ENCODE results near the gene DLX6. TPM values are rescaled to one million over a fixed set of nuclear protein-coding genes. Genes with fewer than 3 reads are reported as not detected.

Gene DLX6
- total and polyA plus RNA-seq, 4 donors, result 0.17 TPM; not detected in 3

DNA sequence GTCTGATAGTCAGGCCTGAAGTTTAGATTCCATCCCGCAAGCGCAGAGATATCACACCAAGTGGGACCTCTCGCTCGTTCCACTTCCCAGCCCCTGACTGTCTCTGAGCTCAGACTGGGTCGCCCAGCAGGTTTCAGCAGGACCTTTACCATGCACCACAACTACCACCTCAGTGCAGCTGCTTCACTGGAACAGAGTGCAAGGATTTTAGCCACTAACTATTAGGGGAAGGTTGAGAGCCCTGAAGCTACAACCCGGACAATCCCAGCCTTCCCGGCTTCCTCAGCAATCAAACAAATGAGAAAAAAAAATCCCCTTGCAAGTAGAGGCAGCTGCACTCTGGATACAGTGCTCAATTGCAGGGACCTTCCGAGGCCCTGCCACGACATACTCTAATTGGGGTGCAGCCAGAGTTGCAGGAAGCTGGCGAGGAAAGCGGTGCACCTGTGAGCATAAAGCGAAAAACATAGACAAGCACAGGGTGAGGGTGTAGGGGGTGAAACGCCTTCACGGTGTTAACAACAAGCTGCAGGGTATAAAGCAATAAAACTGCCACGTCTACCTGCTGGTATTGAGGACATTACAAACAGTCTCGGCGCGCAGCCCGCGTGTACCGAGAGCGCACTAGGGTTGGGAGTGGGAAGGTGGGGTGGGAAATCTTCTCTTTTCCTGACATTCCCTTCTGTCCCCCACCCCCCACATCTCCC is 2.6 kb upstream of the DLX6 start:
- H3K9me3 ChIP-seq (ENCODE audit: control insufficient read depth, insufficient read depth, low read length), result no peaks in the 10 kb centered on the region
- DNase-seq (ENCODE audit: low read depth in 4 of 6, low spot score in 6 of 6), result peak in 2 of 6 donors; percentile 17 to 23
- no peaks in the 10 kb centered on the region for H3K36me3 ChIP-seq (ENCODE audit: control insufficient read depth, insufficient read depth, low read length)
- no peak overlapping the region for H3K27ac ChIP-seq (ENCODE audit: low read depth, low read length)
- peaks cover 99% of the 10 kb centered on the region for H3K27me3 ChIP-seq (ENCODE audit: control insufficient read depth, insufficient read depth, low read length)
- peaks cover 39% of the 10 kb centered on the region for H3K4me1 ChIP-seq (ENCODE audit: control insufficient read depth, insufficient read depth, low read length)
- 2% methylated on average over 12 of the region's 22 CpGs for WGBS (ENCODE audit: insufficient coverage)
- H3K4me3 ChIP-seq (ENCODE audit: low read depth, low read length), result no peak overlapping the region

DNA sequence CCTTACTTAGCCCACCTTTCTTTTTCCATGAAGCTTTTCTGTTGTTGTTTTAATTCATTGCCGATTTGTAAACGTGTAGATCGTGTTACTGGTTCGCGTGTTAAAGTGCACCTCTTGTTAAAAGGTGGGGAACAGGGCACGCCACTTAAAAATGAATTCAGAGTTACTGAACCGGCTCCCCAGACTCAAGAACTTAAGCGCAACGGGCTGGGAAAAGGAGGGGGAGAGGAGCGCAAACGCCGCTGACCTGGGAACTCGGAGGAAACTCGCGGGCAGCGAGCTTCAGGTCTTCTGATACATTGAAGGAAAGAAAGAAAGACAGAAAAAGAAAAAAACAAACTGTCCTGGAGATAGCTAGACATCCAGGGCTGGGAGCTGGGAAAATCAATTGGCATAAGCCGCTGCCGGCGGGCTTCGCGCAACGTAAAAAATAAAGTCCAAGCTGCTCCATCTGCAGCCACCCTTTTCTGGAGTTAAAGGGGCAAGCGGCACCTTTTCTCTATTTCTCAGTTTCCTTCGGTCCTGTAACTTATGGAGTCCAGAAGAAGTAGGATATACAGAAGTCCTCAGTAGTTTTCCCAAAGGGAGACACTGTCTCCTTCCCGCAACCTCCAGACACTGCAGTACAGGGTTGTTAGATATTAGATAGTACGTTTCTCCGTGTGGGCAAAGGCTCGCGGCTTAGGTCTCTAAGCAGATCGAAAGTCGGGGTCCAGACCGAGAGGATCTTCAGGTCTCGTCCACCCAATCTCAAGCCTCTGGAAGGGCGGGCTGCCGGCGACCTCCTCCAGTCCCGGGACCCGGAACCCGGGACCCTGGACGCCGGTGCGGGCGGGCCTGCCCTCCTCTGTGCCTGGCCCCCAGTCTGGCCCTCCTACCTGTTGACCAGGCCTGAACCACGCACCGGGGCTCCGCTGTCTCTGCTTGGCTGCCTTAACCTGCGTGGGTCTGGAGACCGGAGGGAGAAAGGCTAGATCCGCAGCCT is 1.8 kb upstream of the DLX6 start:
- Histone ChIP-seq H3K36me3 (ENCODE audit: control insufficient read depth, insufficient read depth, low read length) (no peaks in the 10 kb centered on the region), H3K4me3 (ENCODE audit: low read depth, low read length) (no peak overlapping the region), H3K9me3 (ENCODE audit: control insufficient read depth, insufficient read depth, low read length) (no peaks in the 10 kb centered on the region), H3K27me3 (ENCODE audit: control insufficient read depth, insufficient read depth, low read length) (peaks cover 99% of the 10 kb centered on the region), H3K27ac (ENCODE audit: low read depth, low read length) (no peak overlapping the region), H3K4me1 (ENCODE audit: control insufficient read depth, insufficient read depth, low read length) (peaks cover 34% of the 10 kb centered on the region)
- WGBS (ENCODE audit: insufficient coverage), result under 1% methylated on average over 44 of the region's 49 CpGs
- peak in 2 of 6 donors; percentile 36 to 47 for DNase-seq (ENCODE audit: low read depth in 4 of 6, low spot score in 6 of 6)

DNA sequence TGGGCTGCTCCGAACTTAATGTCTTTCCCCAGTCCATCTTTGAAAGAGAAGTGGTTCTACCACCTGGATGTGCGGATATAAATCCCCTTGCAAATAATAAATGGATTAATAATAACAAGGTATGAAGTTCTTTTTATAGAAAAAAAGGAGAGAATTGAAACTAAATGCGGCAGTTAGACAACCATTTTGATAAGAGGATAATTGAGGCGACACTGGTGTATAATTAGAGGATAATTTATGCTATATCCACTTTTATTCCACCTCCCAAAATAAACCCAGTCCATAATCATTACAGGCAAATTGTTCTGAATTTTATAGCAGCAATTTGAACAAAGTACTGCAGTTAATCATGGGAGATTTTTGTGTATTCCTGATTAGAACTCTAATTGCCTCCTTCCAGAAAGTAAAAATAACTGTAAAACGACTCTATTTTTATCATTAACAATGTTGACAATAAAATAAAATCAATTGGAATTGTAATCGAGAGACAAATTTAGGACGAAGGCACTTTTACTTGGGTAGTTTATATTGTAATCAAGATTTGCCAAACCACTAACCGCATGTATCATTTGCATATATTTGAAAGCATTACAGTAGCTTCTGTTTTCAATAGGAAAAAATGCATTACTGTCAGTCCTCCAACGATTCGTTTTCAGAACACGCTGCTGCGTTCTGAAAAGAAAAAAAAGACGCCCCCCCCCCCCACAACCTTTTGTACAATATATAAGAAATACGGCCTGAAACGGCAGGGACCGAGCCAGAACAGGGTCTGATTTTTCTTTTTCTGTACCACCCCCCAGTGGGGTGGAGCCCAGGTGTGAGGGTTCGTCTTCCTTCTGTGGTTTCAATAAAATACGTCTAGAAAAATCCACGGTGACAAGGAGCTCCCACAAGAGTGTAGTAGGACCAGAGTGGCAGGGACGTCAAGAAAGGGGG is 838 bp upstream of the DLX6 start:
- Histone ChIP-seq H3K36me3 (ENCODE audit: control insufficient read depth, insufficient read depth, low read length) (no peaks in the 10 kb centered on the region), H3K9me3 (ENCODE audit: control insufficient read depth, insufficient read depth, low read length) (no peaks in the 10 kb centered on the region), H3K27ac (ENCODE audit: low read depth, low read length) (no peak overlapping the region), H3K27me3 (ENCODE audit: control insufficient read depth, insufficient read depth, low read length) (peaks cover 99% of the 10 kb centered on the region), H3K4me1 (ENCODE audit: control insufficient read depth, insufficient read depth, low read length) (peaks cover 34% of the 10 kb centered on the region), H3K4me3 (ENCODE audit: low read depth, low read length) (no peak overlapping the region)
- WGBS (ENCODE audit: insufficient coverage), result 0% methylated on average over 8 of the region's 20 CpGs
- peak in 2 of 6 donors; percentile 48 to 52 for DNase-seq (ENCODE audit: low read depth in 4 of 6, low spot score in 6 of 6)

DNA sequence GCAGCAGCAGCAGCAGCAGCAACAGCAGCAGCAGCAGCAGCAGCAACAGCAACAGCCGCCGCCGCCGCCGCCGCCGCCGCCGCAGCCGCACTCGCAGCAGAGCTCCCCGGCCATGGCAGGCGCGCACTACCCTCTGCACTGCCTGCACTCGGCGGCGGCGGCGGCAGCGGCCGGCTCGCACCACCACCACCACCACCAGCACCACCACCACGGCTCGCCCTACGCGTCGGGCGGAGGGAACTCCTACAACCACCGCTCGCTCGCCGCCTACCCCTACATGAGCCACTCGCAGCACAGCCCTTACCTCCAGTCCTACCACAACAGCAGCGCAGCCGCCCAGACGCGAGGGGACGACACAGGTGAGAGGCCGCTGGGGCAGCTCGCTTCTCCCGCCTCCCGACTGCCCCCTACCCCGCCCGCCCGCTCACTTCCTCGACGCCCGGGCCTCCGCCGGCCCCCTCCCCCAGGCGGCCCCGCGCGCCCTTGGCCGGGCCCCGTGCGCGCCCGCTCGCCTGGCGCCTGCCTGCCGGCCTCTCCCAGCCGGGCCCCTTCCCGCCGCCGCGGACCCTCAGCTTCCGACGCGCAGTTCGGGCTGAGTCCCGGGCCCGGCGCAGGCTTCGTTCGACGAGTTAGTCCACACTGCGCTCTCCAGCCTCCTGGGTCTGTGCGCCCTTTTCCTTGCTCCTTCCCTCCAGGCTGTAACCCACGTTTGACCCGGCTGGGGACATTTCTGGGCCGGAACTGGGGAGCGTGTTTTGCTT is 882 bp downstream of the DLX6 start:
- WGBS (ENCODE audit: insufficient coverage), result under 1% methylated on average over 71 of the region's 83 CpGs
- Histone ChIP-seq H3K9me3 (ENCODE audit: control insufficient read depth, insufficient read depth, low read length) (no peaks in the 10 kb centered on the region), H3K4me1 (ENCODE audit: control insufficient read depth, insufficient read depth, low read length) (peaks cover 34% of the 10 kb centered on the region), H3K4me3 (ENCODE audit: low read depth, low read length) (peak overlapping the region; percentile 24), H3K36me3 (ENCODE audit: control insufficient read depth, insufficient read depth, low read length) (no peaks in the 10 kb centered on the region), H3K27me3 (ENCODE audit: control insufficient read depth, insufficient read depth, low read length) (peaks cover 99% of the 10 kb centered on the region), H3K27ac (ENCODE audit: low read depth, low read length) (no peak overlapping the region)
- DNase-seq (ENCODE audit: low read depth in 4 of 6, low spot score in 6 of 6), result peak in 3 of 6 donors; percentile 43 to 85 (median 73)

DNA sequence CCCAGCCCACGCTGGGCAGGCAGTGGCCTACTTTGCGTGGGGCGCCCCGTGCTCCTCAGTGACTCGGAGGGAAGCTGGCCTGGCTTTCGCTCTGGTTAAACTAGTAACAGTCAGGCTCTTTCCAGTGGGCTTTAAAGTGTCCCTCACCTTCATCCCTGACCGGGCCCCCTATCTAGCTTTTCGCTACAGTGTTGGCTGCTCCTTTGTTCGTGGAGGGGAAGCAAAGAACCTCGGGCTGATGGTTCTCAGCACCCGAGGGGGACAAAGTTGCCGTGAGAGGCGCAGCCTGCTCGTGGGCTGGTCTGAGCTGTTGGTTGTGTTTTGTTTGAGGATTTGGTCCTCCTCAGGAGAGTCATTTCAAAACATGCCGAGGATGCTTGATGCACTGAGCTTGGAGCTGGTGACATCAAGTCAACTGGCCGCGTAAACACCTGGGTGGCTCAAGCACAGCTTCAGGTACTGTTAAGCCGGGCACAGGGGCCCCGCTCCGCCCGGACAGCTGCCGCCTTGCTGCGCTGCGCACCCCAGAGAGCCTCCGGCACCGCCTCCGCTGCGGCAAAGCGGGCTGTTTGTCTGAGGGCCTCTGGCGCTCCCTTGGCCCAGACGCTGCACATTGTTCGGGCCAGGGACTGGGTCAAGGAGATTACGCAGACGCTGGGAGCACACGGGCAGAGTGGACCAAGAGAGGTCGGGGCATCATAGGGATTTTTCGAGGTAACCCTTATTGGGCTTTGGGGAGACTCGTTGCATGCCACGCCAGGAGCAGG is 1.6 kb downstream of the DLX6 start:
- Histone ChIP-seq H3K27me3 (ENCODE audit: control insufficient read depth, insufficient read depth, low read length) (peaks cover 99% of the 10 kb centered on the region), H3K4me3 (ENCODE audit: low read depth, low read length) (no peak overlapping the region), H3K9me3 (ENCODE audit: control insufficient read depth, insufficient read depth, low read length) (no peaks in the 10 kb centered on the region), H3K27ac (ENCODE audit: low read depth, low read length) (no peak overlapping the region), H3K4me1 (ENCODE audit: control insufficient read depth, insufficient read depth, low read length) (peaks cover 34% of the 10 kb centered on the region), H3K36me3 (ENCODE audit: control insufficient read depth, insufficient read depth, low read length) (no peaks in the 10 kb centered on the region)
- 3% methylated on average over 32 of the region's 39 CpGs for WGBS (ENCODE audit: insufficient coverage)
- DNase-seq (ENCODE audit: low read depth in 4 of 6, low spot score in 6 of 6), result peak in 2 of 6 donors; percentile 3 to 37

DNA sequence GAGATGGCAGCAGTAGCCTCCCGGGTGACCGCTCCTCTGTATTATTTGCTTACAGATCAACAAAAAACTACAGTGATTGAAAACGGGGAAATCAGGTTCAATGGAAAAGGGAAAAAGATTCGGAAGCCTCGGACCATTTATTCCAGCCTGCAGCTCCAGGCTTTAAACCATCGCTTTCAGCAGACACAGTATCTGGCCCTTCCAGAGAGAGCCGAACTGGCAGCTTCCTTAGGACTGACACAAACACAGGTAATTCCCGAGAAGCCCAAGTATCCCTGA is 2.2 kb downstream of the DLX6 start:
- Histone ChIP-seq H3K9me3 (ENCODE audit: control insufficient read depth, insufficient read depth, low read length) (no peaks in the 10 kb centered on the region), H3K27me3 (ENCODE audit: control insufficient read depth, insufficient read depth, low read length) (peaks cover 99% of the 10 kb centered on the region), H3K27ac (ENCODE audit: low read depth, low read length) (no peak overlapping the region), H3K4me3 (ENCODE audit: low read depth, low read length) (no peak overlapping the region), H3K4me1 (ENCODE audit: control insufficient read depth, insufficient read depth, low read length) (peaks cover 34% of the 10 kb centered on the region), H3K36me3 (ENCODE audit: control insufficient read depth, insufficient read depth, low read length) (no peaks in the 10 kb centered on the region)
- DNase-seq (ENCODE audit: low read depth in 4 of 6, low spot score in 6 of 6), result peak in 1 of 6 donors; percentile 3
- WGBS (ENCODE audit: insufficient coverage), result 13% methylated on average over 6 of the region's 8 CpGs

DNA sequence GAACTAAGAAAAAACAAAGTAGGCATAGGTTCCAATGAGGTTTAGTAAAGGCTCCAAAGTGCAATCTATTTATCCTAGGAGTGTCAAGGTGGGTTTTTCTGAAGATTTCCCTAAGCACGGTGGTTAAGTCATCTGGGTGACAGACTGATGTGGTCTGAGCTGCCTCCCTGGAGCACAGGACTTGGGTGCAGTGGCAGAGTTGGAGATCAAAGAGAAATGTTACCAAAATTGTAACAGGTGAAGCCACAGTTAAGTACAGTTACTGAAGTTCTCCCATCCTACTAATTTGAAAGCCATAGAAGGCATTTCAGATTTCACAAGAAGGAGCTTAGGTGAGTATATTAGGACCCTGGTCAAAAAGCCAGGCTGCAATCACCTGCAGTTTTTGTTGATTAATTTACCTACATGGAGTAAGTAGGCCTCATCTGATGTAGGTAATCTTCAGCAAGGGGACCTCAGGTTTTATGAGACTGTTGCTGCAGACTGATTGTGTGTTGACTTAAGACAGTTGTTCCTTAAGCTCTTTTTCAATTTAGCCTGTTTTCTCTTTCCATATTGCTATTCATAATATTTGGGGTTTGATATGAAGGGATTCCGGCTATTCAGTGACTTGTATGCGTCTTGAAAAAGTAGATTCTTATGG is 3.0 kb downstream of the DLX6 start:
- Histone ChIP-seq H3K4me1 (ENCODE audit: control insufficient read depth, insufficient read depth, low read length) (peaks cover 29% of the 10 kb centered on the region), H3K27me3 (ENCODE audit: control insufficient read depth, insufficient read depth, low read length) (peaks cover 99% of the 10 kb centered on the region), H3K9me3 (ENCODE audit: control insufficient read depth, insufficient read depth, low read length) (no peaks in the 10 kb centered on the region), H3K36me3 (ENCODE audit: control insufficient read depth, insufficient read depth, low read length) (no peaks in the 10 kb centered on the region), H3K27ac (ENCODE audit: low read depth, low read length) (no peak overlapping the region), H3K4me3 (ENCODE audit: low read depth, low read length) (no peak overlapping the region)
- WGBS (ENCODE audit: insufficient coverage), result 80% methylated on average over 1 of the region's 3 CpGs
- peak in 1 of 6 donors; percentile 1 for DNase-seq (ENCODE audit: low read depth in 4 of 6, low spot score in 6 of 6)
